GM12801 (cell line): ENCODE results near the gene MRPL30.

Experiments used
- TF ChIP-seq, protein P1 (sequence below): IDR thresholded peaks from one replicate; pipeline ENCODE4 v1.5.1; 2011; ENCODE audit warnings: control low read depth; ENCODE audit not compliant: insufficient read length; ENCODE audit errors: extremely low read depth

Gene MRPL30

DNA sequence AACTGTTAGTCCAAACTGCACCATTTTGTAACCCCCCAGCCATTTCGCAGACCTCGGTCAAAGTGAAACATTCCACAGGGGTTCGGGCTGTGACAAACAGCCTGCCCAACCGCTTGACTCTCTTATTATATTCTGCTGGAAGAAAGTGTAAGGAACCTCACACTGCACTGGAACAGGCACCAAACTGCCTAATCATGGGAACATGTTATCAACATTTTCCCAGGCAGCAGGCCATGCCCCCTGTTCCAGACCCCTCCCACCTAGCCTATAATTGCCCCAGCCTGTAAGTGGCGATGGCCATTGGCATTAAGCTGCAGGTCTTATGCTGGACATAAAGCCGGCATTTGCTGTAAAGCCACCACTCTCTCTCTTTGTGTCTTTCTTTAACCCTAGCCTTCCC, 57.6 kb downstream of the MRPL30 start:
- TF ChIP-seq, protein P1, sequence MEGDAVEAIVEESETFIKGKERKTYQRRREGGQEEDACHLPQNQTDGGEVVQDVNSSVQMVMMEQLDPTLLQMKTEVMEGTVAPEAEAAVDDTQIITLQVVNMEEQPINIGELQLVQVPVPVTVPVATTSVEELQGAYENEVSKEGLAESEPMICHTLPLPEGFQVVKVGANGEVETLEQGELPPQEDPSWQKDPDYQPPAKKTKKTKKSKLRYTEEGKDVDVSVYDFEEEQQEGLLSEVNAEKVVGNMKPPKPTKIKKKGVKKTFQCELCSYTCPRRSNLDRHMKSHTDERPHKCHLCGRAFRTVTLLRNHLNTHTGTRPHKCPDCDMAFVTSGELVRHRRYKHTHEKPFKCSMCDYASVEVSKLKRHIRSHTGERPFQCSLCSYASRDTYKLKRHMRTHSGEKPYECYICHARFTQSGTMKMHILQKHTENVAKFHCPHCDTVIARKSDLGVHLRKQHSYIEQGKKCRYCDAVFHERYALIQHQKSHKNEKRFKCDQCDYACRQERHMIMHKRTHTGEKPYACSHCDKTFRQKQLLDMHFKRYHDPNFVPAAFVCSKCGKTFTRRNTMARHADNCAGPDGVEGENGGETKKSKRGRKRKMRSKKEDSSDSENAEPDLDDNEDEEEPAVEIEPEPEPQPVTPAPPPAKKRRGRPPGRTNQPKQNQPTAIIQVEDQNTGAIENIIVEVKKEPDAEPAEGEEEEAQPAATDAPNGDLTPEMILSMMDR = no peak

DNA sequence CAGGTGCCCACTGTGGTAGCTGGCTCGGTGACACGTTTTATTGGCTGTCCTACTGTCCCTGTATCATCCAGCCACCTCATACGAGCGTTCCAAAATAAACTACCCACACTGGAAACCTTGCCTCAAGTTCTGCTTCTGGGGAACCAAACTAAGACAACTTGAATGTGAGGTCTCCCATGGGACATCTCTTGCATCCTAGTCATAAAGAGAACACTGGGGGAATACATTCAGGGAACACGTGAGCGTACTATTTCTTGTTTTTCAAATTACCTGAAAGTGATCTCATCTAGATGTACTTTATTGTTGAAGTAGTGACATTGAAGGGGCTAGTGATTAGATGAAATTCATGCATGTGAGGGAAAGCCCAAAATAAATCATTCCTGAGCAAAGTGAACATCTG, 59.4 kb downstream of the MRPL30 start:
- TF ChIP-seq, protein P1 = no peak

DNA sequence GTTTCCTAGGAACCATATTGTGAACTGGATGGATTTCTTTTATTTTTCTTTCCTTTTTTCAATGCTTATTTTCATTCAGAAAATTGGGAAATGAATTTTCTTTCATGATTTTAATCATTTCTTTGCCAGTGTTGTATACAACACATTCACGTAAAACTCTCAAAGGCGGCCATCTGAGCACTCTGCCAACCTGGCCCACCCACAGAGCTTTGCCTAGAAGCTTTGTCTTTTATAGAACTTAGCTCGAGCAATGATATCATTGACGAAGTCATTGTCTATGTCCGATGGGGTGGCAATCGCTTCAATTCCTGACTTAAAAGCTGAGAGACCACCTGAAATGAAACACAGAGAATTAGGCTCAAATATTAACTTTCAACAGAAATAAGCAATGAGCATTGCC, 61.2 kb downstream of the MRPL30 start:
- TF ChIP-seq, protein P1 = no peak
